Endothelial cell of umbilical vein (primary cell): ENCODE measurements around the gene FSIP1. TPM values are rescaled to one million over a fixed set of nuclear protein-coding genes. Genes with fewer than 3 reads are reported as not detected.

ENCODE experiments used
- BruUV-seq: library from RNA; stranded (reverse); fragments of 400-500 nt; replicated peaks from 2 replicates; lab custom pipeline; 2021; lab: Mats Ljungman, UMichigan
- CTCF ChIA-PET: fragments of 300-600, 350-600 bp; sonication (Branson Sonifier 250); formaldehyde crosslinking; loops from one replicate; lab custom pipeline; 2021; ENCODE audit warnings: antibody characterized with exemption, inconsistent platforms; lab: Charles Lee
- POLR2A ChIA-PET: fragments of 300-600, 350-600 bp; sonication (Branson Sonifier 250); formaldehyde crosslinking; loops from one replicate; lab custom pipeline; 2021; ENCODE audit warnings: antibody characterized with exemption, inconsistent platforms; lab: Charles Lee
- DNase-seq: peaks from one replicate; pipeline ENCODE4 v3.0.0-alpha.2; 2011; ENCODE audit warnings: low read depth, low spot score
- FAIRE-seq: peaks from 2 replicates; lab custom pipeline; 2011; peaks lifted over from hg19 to GRCh38; lab: Jason Lieb, UNC
- H2AFZ ChIP-seq: 2 replicates; pipeline ENCODE4 v1.6.0; 2012; ENCODE audit warnings: low read depth, low read length, control low read depth, inconsistent platforms
- H3K27ac ChIP-seq: 2 replicates; pipeline ENCODE4 v1.5.1; 2011; ENCODE audit warnings: low read depth, mild to moderate bottlenecking, control low read depth, low read length, moderate library complexity; ENCODE audit not compliant: insufficient read depth
- H3K27me3 ChIP-seq, 2 experiments: 2 replicates each; pipeline versions ENCODE4 v1.6.0 to v1.6.1; 2011; ENCODE audit warnings: low read length in 2 of 2, mixed read lengths in 1 of 2; ENCODE audit not compliant: control insufficient read depth in 2 of 2, insufficient read depth in 2 of 2
- H3K36me3 ChIP-seq, 2 experiments: 2 replicates in 1 of 2; 3 replicates in 1 of 2; pipeline ENCODE4 v1.5.1; 2011; ENCODE audit warnings: low read length in 2 of 2, mild to moderate bottlenecking in 1 of 2, moderate library complexity in 1 of 2; ENCODE audit not compliant: control insufficient read depth in 2 of 2, insufficient read depth in 2 of 2; ENCODE audit errors: extremely low read depth in 1 of 2
- H3K4me1 ChIP-seq: 3 replicates; pipeline ENCODE4 v1.5.1; 2011; ENCODE audit warnings: mild to moderate bottlenecking, low read length; ENCODE audit not compliant: control insufficient read depth, insufficient read depth; ENCODE audit errors: extremely low read depth
- H3K4me2 ChIP-seq: 2 replicates; pipeline ENCODE4 v1.6.1; 2011; ENCODE audit warnings: low read length, control low read depth, mixed read lengths; ENCODE audit not compliant: insufficient read depth
- H3K4me3 ChIP-seq, 3 experiments: fragments of 200-600 bp in 1 of 3; sonication (generic), shearing (Covaris generic) in 1 of 3; replicated peaks in 1 of 3; 2 replicates each; pipeline ENCODE4 v1.5.1; 2011 to 2016; ENCODE audit warnings: control low read depth in 3 of 3, low read length in 3 of 3, mild to moderate bottlenecking in 2 of 3, inconsistent platforms in 1 of 3, low read depth in 1 of 3, moderate library complexity in 1 of 3; ENCODE audit not compliant: insufficient read depth in 1 of 3
- H3K79me2 ChIP-seq: 2 replicates; pipeline ENCODE4 v1.6.0; 2012; ENCODE audit warnings: low read length, inconsistent platforms; ENCODE audit not compliant: control insufficient read depth, insufficient read depth
- H3K9ac ChIP-seq: replicated peaks from 2 replicates; pipeline ENCODE3; 2011; ENCODE audit warnings: low read length, control low read depth; ENCODE audit not compliant: insufficient read depth; ENCODE audit errors: extremely low read depth
- H3K9me1 ChIP-seq: replicated peaks from 3 replicates; pipeline ENCODE4 v1.6.0; 2011; ENCODE audit warnings: mild to moderate bottlenecking, low read length; ENCODE audit not compliant: control insufficient read depth, insufficient read depth; ENCODE audit errors: extremely low read depth
- H3K9me3 ChIP-seq: replicated peaks from 2 replicates; pipeline ENCODE4 v1.5.1; 2012; ENCODE audit warnings: low read length, inconsistent platforms; ENCODE audit not compliant: control insufficient read depth, insufficient read depth
- H4K20me1 ChIP-seq: replicated peaks from 2 replicates; pipeline ENCODE3; 2011; ENCODE audit warnings: mild to moderate bottlenecking, low read length; ENCODE audit not compliant: control insufficient read depth, insufficient read depth; ENCODE audit errors: extremely low read depth
- EZH2 ChIP-seq: IDR thresholded peaks from 2 replicates; pipeline ENCODE4 v1.6.1; 2012; ENCODE audit warnings: borderline replicate concordance, low read depth, mild to moderate bottlenecking, moderate library complexity, low read length, inconsistent platforms; ENCODE audit not compliant: severe bottlenecking
- FOS ChIP-seq: IDR thresholded peaks from 2 replicates; pipeline ENCODE4 v1.6.1; 2011; ENCODE audit warnings: mild to moderate bottlenecking, low read length, moderate library complexity, borderline replicate concordance; ENCODE audit not compliant: insufficient read depth
- GATA2 ChIP-seq: IDR thresholded peaks from 2 replicates; pipeline ENCODE4 v1.7.0; 2011; ENCODE audit warnings: low read depth, mild to moderate bottlenecking, moderate library complexity, mixed read lengths, low read length; ENCODE audit not compliant: insufficient read length, insufficient read depth
- JUN ChIP-seq: IDR thresholded peaks from 2 replicates; pipeline ENCODE4 v1.6.1; 2011; ENCODE audit warnings: borderline replicate concordance, low read depth; ENCODE audit not compliant: insufficient read length, insufficient read depth
- MYC ChIP-seq: IDR thresholded peaks from one replicate; pipeline ENCODE4 v1.6.1; 2011; ENCODE audit warnings: mild to moderate bottlenecking, low read depth, low read length
- POLR2A ChIP-seq: IDR thresholded peaks from 2 replicates; pipeline ENCODE4 v1.6.1; 2012; ENCODE audit warnings: low read depth, mild to moderate bottlenecking, control low read depth, low read length
- POLR2AphosphoS5 ChIP-seq: IDR thresholded peaks from 2 replicates; pipeline ENCODE4 v1.6.1; 2012; ENCODE audit warnings: low read depth, mild to moderate bottlenecking, control low read depth, low read length, moderate library complexity; ENCODE audit not compliant: insufficient read depth
- dilution Hi-C: fragments of 300-500 bp; cut with MboI; formaldehyde crosslinking; loops from one replicate; pipeline ENCODE4 v1.15.0; 2019; ENCODE audit warnings: low sequenced_read_pairs; ENCODE audit not compliant: extremely low pct_ligation_motif_present
- intact Hi-C: fragments of 100-400 bp; cut with micrococcal nuclease; formaldehyde crosslinking; loops from one replicate; pipeline ENCODE4 v1.10.0; 2022
- polyA plus RNA-seq, 4 experiments: library from polyadenylated mRNA; depleted of rRNA in 3 of 4; stranded (reverse) in 3 of 4; unstranded in 1 of 4; fragments of >200 nt; gene quantifications; 2 replicates each; pipeline versions ENCODE4 v1.2.1 to v1.2.3, GENCODE V29; 2011 to 2012; ENCODE audit warnings: missing spikeins in 1 of 4
- total RNA-seq: library from RNA; stranded (reverse); gene quantifications from 2 replicates; pipeline ENCODE4 v1.2.3, GENCODE V29; 2021
- TF ChIP-seq, protein P1 (sequence below): IDR thresholded peaks from 2 replicates; pipeline ENCODE4 v1.6.1; 2011; ENCODE audit not compliant: insufficient read depth, insufficient read length
- TF ChIP-seq, protein P2 (sequence below), 2 donors: IDR thresholded peaks; 1 replicate in 1 of 2; 2 replicates in 1 of 2; pipeline ENCODE4 v1.5.1; 2011; ENCODE audit warnings: low read length in 2 of 2, mild to moderate bottlenecking in 2 of 2, moderate library complexity in 2 of 2, control low read depth in 1 of 2, inconsistent platforms in 1 of 2, low read depth in 1 of 2; ENCODE audit not compliant: insufficient read depth in 1 of 2; ENCODE audit errors: extremely low read depth in 1 of 2

Gene FSIP1
- total and polyA plus RNA-seq, 2 donors (not counting 3 experiments of a cell fraction or from before 2014, with no cell fraction given): 0.23 to 1.1 TPM

DNA sequence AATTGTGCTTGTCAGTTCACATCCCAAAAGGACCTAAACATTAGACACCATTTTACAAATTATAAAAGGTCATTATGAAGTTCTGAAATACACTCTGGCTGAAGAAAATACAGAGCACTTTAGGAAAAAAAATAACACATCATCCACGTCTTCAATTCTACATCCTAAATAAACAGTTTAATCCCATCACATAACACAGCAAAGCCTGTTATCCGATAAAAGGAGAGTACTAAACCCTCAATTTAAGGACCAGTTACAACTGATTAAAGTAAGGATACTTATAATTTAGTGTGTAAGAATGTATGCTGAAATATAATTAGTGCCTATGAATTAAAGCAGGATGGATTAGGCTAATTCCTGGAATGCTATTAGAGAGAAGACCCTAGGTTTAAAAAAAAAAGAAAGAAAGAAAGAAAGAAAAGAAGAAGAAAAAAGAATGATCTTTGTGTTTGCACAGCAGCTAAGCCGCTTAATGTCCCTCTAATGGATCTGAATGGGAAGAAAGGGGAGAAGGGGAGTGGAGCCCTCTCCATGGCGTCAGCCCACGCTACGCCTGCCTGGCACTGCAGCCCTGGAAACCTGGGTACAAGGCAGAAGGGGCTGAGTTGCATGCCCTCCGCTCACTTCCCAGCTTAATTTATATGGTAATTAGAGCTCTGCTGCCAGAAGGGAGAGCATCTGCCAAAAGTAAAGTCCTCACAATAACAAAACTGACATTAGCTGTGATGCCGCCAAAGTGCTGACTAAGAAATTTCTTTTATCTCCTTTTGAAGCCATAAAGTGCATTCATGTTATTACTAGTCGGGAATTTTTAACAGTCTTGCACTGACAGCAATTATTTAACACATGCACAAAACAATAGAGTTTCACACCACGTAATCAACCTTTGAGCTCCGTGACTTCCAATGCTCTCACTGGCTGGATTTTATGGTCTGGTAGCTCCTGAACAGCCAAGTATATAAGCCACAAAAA is 90.0 kb downstream of the FSIP1 start:
- Histone ChIP-seq H2AFZ (no peak overlapping the region), H3K4me1 (no peaks in the 10 kb centered on the region), H3K27ac (no peak overlapping the region), H3K4me2 (no peak overlapping the region), H3K36me3 (no peaks in the 10 kb centered on the region), H3K27me3 (no peaks in the 10 kb centered on the region), H3K9ac (no peak overlapping the region), H3K79me2 (no peaks in the 10 kb centered on the region), H3K4me3 (no peak overlapping the region), H3K9me1 (no peaks in the 10 kb centered on the region), H4K20me1 (no peaks in the 10 kb centered on the region), H3K9me3 (no peaks in the 10 kb centered on the region)
- no peak for DNase-seq
- BruUV-seq: no TSS peak
- dilution Hi-C loops (no loop called here), intact Hi-C loops (no loop called here)
- FAIRE-seq: no peak
- CTCF ChIA-PET: interaction anchor here (0.5 to 4.0 kb wide), 5 partner anchors 8 to 993 kb away, joined by 3 to 25 read pairs (median 3); no protein-coding TSS in a partner anchor
- POLR2A ChIA-PET: no interaction called here
- TF ChIP-seq, protein P1, sequence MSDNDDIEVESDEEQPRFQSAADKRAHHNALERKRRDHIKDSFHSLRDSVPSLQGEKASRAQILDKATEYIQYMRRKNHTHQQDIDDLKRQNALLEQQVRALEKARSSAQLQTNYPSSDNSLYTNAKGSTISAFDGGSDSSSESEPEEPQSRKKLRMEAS: no peak
- TF ChIP-seq, protein P2, sequence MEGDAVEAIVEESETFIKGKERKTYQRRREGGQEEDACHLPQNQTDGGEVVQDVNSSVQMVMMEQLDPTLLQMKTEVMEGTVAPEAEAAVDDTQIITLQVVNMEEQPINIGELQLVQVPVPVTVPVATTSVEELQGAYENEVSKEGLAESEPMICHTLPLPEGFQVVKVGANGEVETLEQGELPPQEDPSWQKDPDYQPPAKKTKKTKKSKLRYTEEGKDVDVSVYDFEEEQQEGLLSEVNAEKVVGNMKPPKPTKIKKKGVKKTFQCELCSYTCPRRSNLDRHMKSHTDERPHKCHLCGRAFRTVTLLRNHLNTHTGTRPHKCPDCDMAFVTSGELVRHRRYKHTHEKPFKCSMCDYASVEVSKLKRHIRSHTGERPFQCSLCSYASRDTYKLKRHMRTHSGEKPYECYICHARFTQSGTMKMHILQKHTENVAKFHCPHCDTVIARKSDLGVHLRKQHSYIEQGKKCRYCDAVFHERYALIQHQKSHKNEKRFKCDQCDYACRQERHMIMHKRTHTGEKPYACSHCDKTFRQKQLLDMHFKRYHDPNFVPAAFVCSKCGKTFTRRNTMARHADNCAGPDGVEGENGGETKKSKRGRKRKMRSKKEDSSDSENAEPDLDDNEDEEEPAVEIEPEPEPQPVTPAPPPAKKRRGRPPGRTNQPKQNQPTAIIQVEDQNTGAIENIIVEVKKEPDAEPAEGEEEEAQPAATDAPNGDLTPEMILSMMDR (IDR thresholded peaks at IDR 0.05; ENCODE audit: extremely low read depth in 1 of 2, insufficient read depth in 1 of 2, low read depth in 1 of 2, low read length in 2 of 2): no peak
- no peak for TF ChIP-seq FOS
- no peak for TF ChIP-seq POLR2A
- no peak for TF ChIP-seq JUN
- no peak for TF ChIP-seq GATA2
- no peak for TF ChIP-seq EZH2
- TF ChIP-seq MYC: no peak
- no peak for TF ChIP-seq POLR2AphosphoS5
